NCI-H1092 (cell line): Measurements from ENCODE around the gene LIMD2.
"Not testable (repeated sequence)": the region's sequence is repeated elsewhere in the genome, so short reads cannot be mapped to it uniquely, and the experiment has no call there.

ENCODE experiments used
- DNase-seq: peaks from one replicate; lab custom pipeline; 2025; lab: John Stamatoyannopoulos, UW

LIMD2 gene

GRCh38 chr17:63699638-63700527 lies at the start of gene LIMD2:
TSS of gene LIMD2 (minus strand) at chr17:63700125. CDS start at chr17:63699298, 827 bp downstream.
- DNase-seq, result peak; percentile 66

- DNase-seq, result peak; percentile 97
These were observed 41.7 kb upstream of the LIMD2 start, which contains the start of gene STRADA for GRCh38 chr17:63741408-63742173. TSS of gene STRADA (minus strand) at chr17:63741799. CDS start at chr17:63728369, 13,430 bp downstream.

- no peak for DNase-seq
These were observed 41.1 kb upstream of the LIMD2 start for GRCh38 chr17:63741143-63741407.

GRCh38 chr17:63740464-63741142 lies 40.7 kb upstream of the LIMD2 start:
- no peak for DNase-seq

GRCh38 chr17:63735691-63736090 lies 35.8 kb upstream of the LIMD2 start:
- DNase-seq, result no peak

- no peak for DNase-seq
These were observed 22.5 kb upstream of the LIMD2 start for GRCh38 chr17:63722403-63722802.

GRCh38 chr17:63720194-63720593 lies 20.3 kb upstream of the LIMD2 start:
- DNase-seq, result not testable (repeated sequence)

GRCh38 chr17:63718988-63719387 lies 19.1 kb upstream of the LIMD2 start:
- DNase-seq, result no peak

GRCh38 chr17:63716426-63716825 lies 16.5 kb upstream of the LIMD2 start:
- no peak for DNase-seq

- no peak for DNase-seq
These were observed 14.8 kb upstream of the LIMD2 start for GRCh38 chr17:63714550-63715277.

- DNase-seq, result no peak
These were observed 9.2 kb upstream of the LIMD2 start for GRCh38 chr17:63709110-63709509.

- no peak for DNase-seq
These were observed 7.2 kb upstream of the LIMD2 start for GRCh38 chr17:63707151-63707550.

GRCh38 chr17:63706336-63707082 lies 6.6 kb upstream of the LIMD2 start:
- no peak for DNase-seq

GRCh38 chr17:63705657-63706056 lies 5.7 kb upstream of the LIMD2 start:
- no peak for DNase-seq

GRCh38 chr17:63704836-63705235 lies 4.9 kb upstream of the LIMD2 start:
- DNase-seq, result no peak

- DNase-seq, result no peak
These were observed 4.3 kb upstream of the LIMD2 start for GRCh38 chr17:63704259-63704576.

- no peak for DNase-seq
These were observed 3.8 kb upstream of the LIMD2 start for GRCh38 chr17:63703556-63704258.

GRCh38 chr17:63703029-63703428 lies 3.1 kb upstream of the LIMD2 start:
- no peak for DNase-seq

GRCh38 chr17:63702721-63703015 lies 2.7 kb upstream of the LIMD2 start:
- no peak for DNase-seq

- DNase-seq, result no peak
These were observed 2.2 kb upstream of the LIMD2 start for GRCh38 chr17:63701868-63702720.
